HCT116 (cell line): ENCODE data around the gene KCNMB4. TPM values are rescaled to one million over a fixed set of nuclear protein-coding genes. Genes with fewer than 3 reads are reported as not detected.

Experiments
- ATAC-seq: fragments of 200-7000 bp; cut with Tn5 transposase; 2 replicates; pipeline ENCODE4 v1.9.1; 2020; ENCODE audit warnings: mild to moderate bottlenecking, moderate library complexity
- BruUV-seq: library from RNA; stranded (reverse); fragments of 400-500 nt; replicated peaks from 2 replicates; lab custom pipeline; 2021; lab: Mats Ljungman, UMichigan
- CTCF ChIA-PET: fragments of 300-600 bp; sonication (Branson Sonifier 250); formaldehyde crosslinking; loops from one replicate; lab custom pipeline; 2021; ENCODE audit warnings: antibody characterized with exemption; lab: Charles Lee
- POLR2A ChIA-PET: fragments of 300-600, 350-600 bp; sonication (Branson Sonifier 250); formaldehyde crosslinking; loops from one replicate; lab custom pipeline; 2021; ENCODE audit warnings: antibody characterized with exemption; lab: Charles Lee
- RAD21 ChIA-PET, 2 experiments: fragments of 300-600 bp; sonication (Branson Sonifier 250); formaldehyde crosslinking; loops; one replicate each; lab custom pipeline; 2023; ENCODE audit warnings: low total read pairs in 2 of 2; ENCODE audit not compliant: uncharacterized antibody in 2 of 2, unreplicated experiment in 2 of 2, low non-redundant PET in 1 of 2; lab: Charles Lee
- DNase-seq: peaks from one replicate; pipeline ENCODE4 v3.0.0-alpha.2; 2010; ENCODE audit warnings: low read depth, low spot score
- H2AFZ ChIP-seq: fragments of 200-600 bp; shearing (Covaris generic), sonication (generic); 2 replicates; pipeline ENCODE4 v1.6.1; 2017; ENCODE audit warnings: low read depth, mixed run types, mixed read lengths, antibody characterized with exemption, low read length; ENCODE audit not compliant: poor library complexity, severe bottlenecking
- H3K27ac ChIP-seq: 2 replicates; pipeline ENCODE4 v1.5.1; 2012; ENCODE audit warnings: low read depth, low read length
- H3K27me3 ChIP-seq: fragments of 200-600 bp; sonication (generic); 2 replicates; pipeline ENCODE4 v1.6.1; 2016; ENCODE audit warnings: mixed run types, low read length, mixed read lengths; ENCODE audit not compliant: insufficient read depth
- H3K36me3 ChIP-seq, 2 experiments: fragments of 200-500 bp in 1 of 2; fragments of 200-600 bp in 1 of 2; sonication (Bioruptor generic) in 1 of 2; sonication (generic) in 1 of 2; 2 replicates each; pipeline versions ENCODE4 v1.5.1 to v1.6.1; 2014 to 2016; ENCODE audit warnings: low read length in 2 of 2, inconsistent platforms in 1 of 2, mixed read lengths in 1 of 2, mixed run types in 1 of 2; ENCODE audit not compliant: insufficient read depth in 2 of 2, control insufficient read depth in 1 of 2
- H3K4me1 ChIP-seq, 2 experiments: fragments of 200-600 bp in 1 of 2; sonication (generic) in 1 of 2; 2 replicates each; pipeline versions ENCODE4 v1.5.1 to v1.6.1; 2012 to 2017; ENCODE audit warnings: low read length in 2 of 2, inconsistent platforms in 1 of 2, mild to moderate bottlenecking in 1 of 2, mixed read lengths in 1 of 2, mixed run types in 1 of 2, moderate library complexity in 1 of 2; ENCODE audit not compliant: insufficient read depth in 2 of 2, control insufficient read depth in 1 of 2
- H3K4me2 ChIP-seq: fragments of 200-600 bp; sonication (generic); 2 replicates; pipeline ENCODE4 v1.6.1; 2017; ENCODE audit warnings: mixed run types, low read length, mixed read lengths
- H3K4me3 ChIP-seq, 2 experiments: fragments of 200-600 bp in 1 of 2; sonication (generic) in 1 of 2; replicated peaks in 1 of 2; 2 replicates each; pipeline ENCODE4 v1.5.1; 2011 to 2016; ENCODE audit warnings: low read length in 2 of 2, control low read depth in 1 of 2, low read depth in 1 of 2, mild to moderate bottlenecking in 1 of 2, mixed read lengths in 1 of 2, mixed run types in 1 of 2
- H3K79me2 ChIP-seq: fragments of 200-600 bp; sonication (generic); 2 replicates; pipeline ENCODE4 v1.6.1; 2017; ENCODE audit warnings: mild to moderate bottlenecking, mixed run types, low read length, moderate library complexity, mixed read lengths; ENCODE audit not compliant: insufficient read depth
- H3K9ac ChIP-seq: fragments of 200-600 bp; sonication (generic); 2 replicates; pipeline ENCODE4 v1.6.1; 2016; ENCODE audit warnings: low read length, mixed read lengths
- H3K9me2 ChIP-seq: fragments of 200-600 bp; sonication (generic), shearing (Covaris generic); 2 replicates; pipeline ENCODE4 v1.6.1; 2017; ENCODE audit warnings: mixed run types, mild to moderate bottlenecking, moderate library complexity; ENCODE audit not compliant: insufficient read depth
- H3K9me3 ChIP-seq, 2 experiments: fragments of 200-500 bp in 1 of 2; fragments of 200-600 bp in 1 of 2; sonication (Bioruptor generic) in 1 of 2; sonication (generic) in 1 of 2; 2 replicates each; pipeline ENCODE4 v1.6.1; 2014 to 2017; ENCODE audit warnings: low read length in 2 of 2, mixed read lengths in 2 of 2, inconsistent platforms in 1 of 2, low read depth in 1 of 2, mild to moderate bottlenecking in 1 of 2, mixed run types in 1 of 2, moderate library complexity in 1 of 2; ENCODE audit not compliant: control insufficient read depth in 1 of 2, insufficient read depth in 1 of 2
- H4K20me1 ChIP-seq: fragments of 200-600 bp; sonication (generic), shearing (Covaris generic); 2 replicates; pipeline ENCODE4 v1.6.1; 2017; ENCODE audit warnings: mixed run types, mild to moderate bottlenecking, moderate library complexity; ENCODE audit not compliant: insufficient read depth
- CBX3 ChIP-seq: IDR thresholded peaks from 2 replicates; pipeline ENCODE4 v1.6.1; 2012; ENCODE audit warnings: low read depth
- EZH2phosphoT487 ChIP-seq: fragments of 200-600 bp; IDR thresholded peaks from 2 replicates; pipeline ENCODE4 v1.6.1; 2018; ENCODE audit warnings: antibody characterized with exemption, borderline replicate concordance
- FOSL1 ChIP-seq: IDR thresholded peaks from 2 replicates; pipeline ENCODE4 v1.6.1; 2012; ENCODE audit warnings: low read depth
- JUND ChIP-seq: IDR thresholded peaks from 2 replicates; pipeline ENCODE4 v1.6.1; 2012
- RAD21 ChIP-seq: IDR thresholded peaks from 2 replicates; pipeline ENCODE4 v1.6.1; 2012; ENCODE audit warnings: low read depth, mild to moderate bottlenecking
- SIN3A ChIP-seq: IDR thresholded peaks from 2 replicates; pipeline ENCODE4 v1.6.1; 2012; ENCODE audit warnings: low read depth
- SP1 ChIP-seq: IDR thresholded peaks from 2 replicates; pipeline ENCODE4 v1.6.1; 2012; ENCODE audit warnings: low read depth
- SRF ChIP-seq: IDR thresholded peaks from 2 replicates; pipeline ENCODE4 v1.6.1; 2012; ENCODE audit warnings: low read depth
- intact Hi-C: fragments of 100-400 bp; cut with micrococcal nuclease; formaldehyde crosslinking; loops from 2 replicates; pipeline ENCODE4 v1.10.0; 2022
- total RNA-seq: library from RNA; stranded (reverse); gene quantifications from one replicate; pipeline ENCODE4 v1.2.1, GENCODE V29; 2021; ENCODE audit not compliant: unreplicated experiment
- TF ChIP-seq, protein P1 (sequence below): IDR thresholded peaks from 2 replicates; pipeline ENCODE4 v1.6.1; 2012; ENCODE audit warnings: low read depth
- TF ChIP-seq, protein P2 (sequence below), 3 experiments: fragments of 200-600 bp in 1 of 3; sonication (generic) in 1 of 3; IDR thresholded peaks in 2 of 3; conservative IDR thresholded peaks in 1 of 3; 2 replicates each; pipeline ENCODE4 v1.5.1; 2012 to 2017; ENCODE audit warnings: low read depth in 2 of 3, low read length in 2 of 3, antibody characterized with exemption in 1 of 3, borderline replicate concordance in 1 of 3, control low read depth in 1 of 3, mild to moderate bottlenecking in 1 of 3, mixed read lengths in 1 of 3, mixed run types in 1 of 3, moderate library complexity in 1 of 3; ENCODE audit not compliant: insufficient read depth in 1 of 3
- TF ChIP-seq, protein P3 (sequence below): IDR thresholded peaks from 2 replicates; pipeline ENCODE4 v1.6.1; 2012

KCNMB4 gene
- total RNA-seq, 1 experiment from 2014 or later: 5.0 TPM

DNA sequence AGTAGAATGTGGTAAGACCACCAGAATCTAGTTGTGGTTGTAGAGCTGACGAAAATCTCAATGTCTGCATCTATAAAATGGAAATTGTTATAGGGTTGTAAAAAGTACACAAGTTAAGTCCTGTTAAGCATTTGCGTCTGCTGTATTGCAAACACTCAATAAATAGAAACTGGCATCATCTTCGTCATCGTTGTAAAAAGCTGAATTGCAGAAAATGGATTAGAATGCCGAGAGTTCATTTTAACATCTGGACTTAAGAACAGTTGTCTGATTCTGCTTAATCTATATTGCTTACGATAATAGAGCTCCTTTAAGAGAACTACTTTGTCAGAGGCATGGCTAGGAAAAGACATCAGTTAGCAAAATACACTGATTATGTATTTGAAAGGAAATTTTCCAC is 33.2 kb downstream of the KCNMB4 start:
- Histone ChIP-seq H3K4me3 (no peak overlapping the region), H3K9me2 (no peaks in the 10 kb centered on the region), H3K4me2 (no peak overlapping the region), H3K27ac (no peak overlapping the region), H3K9ac (no peak overlapping the region), H3K79me2 (no peaks in the 10 kb centered on the region), H3K4me1 (peaks cover 0 to under 1% of the 10 kb centered on the region in 2 experiments; a peak in 1 of 4 replicates), H3K9me3 (no peaks in the 10 kb centered on the region), H3K36me3 (no peaks in the 10 kb centered on the region), H4K20me1 (no peaks in the 10 kb centered on the region), H2AFZ (no peak overlapping the region), H3K27me3 (no peaks in the 10 kb centered on the region)
- ChIA-PET POLR2A (no interaction called here), CTCF (no interaction called here), RAD21 (interaction anchor here in 1 of 2 experiments (0.6 kb wide), 1 partner anchor 107 kb away, joined by 10 read pairs; no protein-coding TSS in a partner anchor)
- BruUV-seq: no TSS peak
- DNase-seq: no peak
- ATAC-seq: no peak
- TF ChIP-seq CBX3 (no peak), RAD21 (no peak), SRF (no peak)
- intact Hi-C loops: no loop called here

DNA sequence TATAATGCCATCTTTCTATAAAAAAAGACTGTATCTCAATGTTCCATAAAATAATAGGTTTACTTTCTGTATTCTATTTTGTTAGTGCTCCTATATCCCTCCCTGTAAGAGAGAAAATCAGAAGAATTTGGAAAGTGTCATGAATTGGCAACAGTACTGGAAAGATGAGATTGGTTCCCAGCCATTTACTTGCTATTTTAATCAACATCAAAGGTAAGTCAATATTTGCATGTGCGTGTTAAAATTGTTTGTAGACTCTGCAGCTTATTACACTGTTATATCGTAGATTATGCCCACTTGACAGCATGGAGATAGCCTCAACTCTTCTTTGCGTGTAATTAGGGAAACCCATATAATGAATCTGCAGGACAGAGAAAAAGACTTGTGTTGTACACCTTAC is 34.0 kb downstream of the KCNMB4 start:
- no TSS peak for BruUV-seq
- ChIA-PET CTCF (no interaction called here), RAD21 (no interaction called here), POLR2A (no interaction called here)
- TF ChIP-seq, protein P1, sequence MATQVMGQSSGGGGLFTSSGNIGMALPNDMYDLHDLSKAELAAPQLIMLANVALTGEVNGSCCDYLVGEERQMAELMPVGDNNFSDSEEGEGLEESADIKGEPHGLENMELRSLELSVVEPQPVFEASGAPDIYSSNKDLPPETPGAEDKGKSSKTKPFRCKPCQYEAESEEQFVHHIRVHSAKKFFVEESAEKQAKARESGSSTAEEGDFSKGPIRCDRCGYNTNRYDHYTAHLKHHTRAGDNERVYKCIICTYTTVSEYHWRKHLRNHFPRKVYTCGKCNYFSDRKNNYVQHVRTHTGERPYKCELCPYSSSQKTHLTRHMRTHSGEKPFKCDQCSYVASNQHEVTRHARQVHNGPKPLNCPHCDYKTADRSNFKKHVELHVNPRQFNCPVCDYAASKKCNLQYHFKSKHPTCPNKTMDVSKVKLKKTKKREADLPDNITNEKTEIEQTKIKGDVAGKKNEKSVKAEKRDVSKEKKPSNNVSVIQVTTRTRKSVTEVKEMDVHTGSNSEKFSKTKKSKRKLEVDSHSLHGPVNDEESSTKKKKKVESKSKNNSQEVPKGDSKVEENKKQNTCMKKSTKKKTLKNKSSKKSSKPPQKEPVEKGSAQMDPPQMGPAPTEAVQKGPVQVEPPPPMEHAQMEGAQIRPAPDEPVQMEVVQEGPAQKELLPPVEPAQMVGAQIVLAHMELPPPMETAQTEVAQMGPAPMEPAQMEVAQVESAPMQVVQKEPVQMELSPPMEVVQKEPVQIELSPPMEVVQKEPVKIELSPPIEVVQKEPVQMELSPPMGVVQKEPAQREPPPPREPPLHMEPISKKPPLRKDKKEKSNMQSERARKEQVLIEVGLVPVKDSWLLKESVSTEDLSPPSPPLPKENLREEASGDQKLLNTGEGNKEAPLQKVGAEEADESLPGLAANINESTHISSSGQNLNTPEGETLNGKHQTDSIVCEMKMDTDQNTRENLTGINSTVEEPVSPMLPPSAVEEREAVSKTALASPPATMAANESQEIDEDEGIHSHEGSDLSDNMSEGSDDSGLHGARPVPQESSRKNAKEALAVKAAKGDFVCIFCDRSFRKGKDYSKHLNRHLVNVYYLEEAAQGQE: no peak
- TF ChIP-seq SP1 (no peak), EZH2phosphoT487 (no peak), SIN3A (no peak), JUND (no peak), FOSL1 (no peak)
- TF ChIP-seq, protein P2, sequence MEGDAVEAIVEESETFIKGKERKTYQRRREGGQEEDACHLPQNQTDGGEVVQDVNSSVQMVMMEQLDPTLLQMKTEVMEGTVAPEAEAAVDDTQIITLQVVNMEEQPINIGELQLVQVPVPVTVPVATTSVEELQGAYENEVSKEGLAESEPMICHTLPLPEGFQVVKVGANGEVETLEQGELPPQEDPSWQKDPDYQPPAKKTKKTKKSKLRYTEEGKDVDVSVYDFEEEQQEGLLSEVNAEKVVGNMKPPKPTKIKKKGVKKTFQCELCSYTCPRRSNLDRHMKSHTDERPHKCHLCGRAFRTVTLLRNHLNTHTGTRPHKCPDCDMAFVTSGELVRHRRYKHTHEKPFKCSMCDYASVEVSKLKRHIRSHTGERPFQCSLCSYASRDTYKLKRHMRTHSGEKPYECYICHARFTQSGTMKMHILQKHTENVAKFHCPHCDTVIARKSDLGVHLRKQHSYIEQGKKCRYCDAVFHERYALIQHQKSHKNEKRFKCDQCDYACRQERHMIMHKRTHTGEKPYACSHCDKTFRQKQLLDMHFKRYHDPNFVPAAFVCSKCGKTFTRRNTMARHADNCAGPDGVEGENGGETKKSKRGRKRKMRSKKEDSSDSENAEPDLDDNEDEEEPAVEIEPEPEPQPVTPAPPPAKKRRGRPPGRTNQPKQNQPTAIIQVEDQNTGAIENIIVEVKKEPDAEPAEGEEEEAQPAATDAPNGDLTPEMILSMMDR (IDR thresholded peaks at IDR 0.05 in 2 of 3, conservative IDR thresholded peaks at IDR 0.05 in 1 of 3; ENCODE audit: borderline replicate concordance in 1 of 3, insufficient read depth in 1 of 3, low read depth in 2 of 3, low read length in 2 of 3): no peak
- TF ChIP-seq, protein P3, sequence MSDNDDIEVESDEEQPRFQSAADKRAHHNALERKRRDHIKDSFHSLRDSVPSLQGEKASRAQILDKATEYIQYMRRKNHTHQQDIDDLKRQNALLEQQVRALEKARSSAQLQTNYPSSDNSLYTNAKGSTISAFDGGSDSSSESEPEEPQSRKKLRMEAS: no peak
- H3K36me3 ChIP-seq: no peaks in the 10 kb centered on the region
- H4K20me1 ChIP-seq: no peaks in the 10 kb centered on the region
- H3K4me3 ChIP-seq: no peak overlapping the region
- intact Hi-C loops: no loop called here
- H3K9ac ChIP-seq: no peak overlapping the region
- no peaks in the 10 kb centered on the region for H3K79me2 ChIP-seq
- no peak overlapping the region for H3K4me2 ChIP-seq
- ATAC-seq: no peak
- H3K27me3 ChIP-seq: no peaks in the 10 kb centered on the region
- DNase-seq: no peak
- no peaks in the 10 kb centered on the region for H3K9me3 ChIP-seq
- H3K27ac ChIP-seq: no peak overlapping the region
- no peaks in the 10 kb centered on the region for H3K9me2 ChIP-seq
- no peaks in the 10 kb centered on the region for H3K4me1 ChIP-seq
- H2AFZ ChIP-seq: no peak overlapping the region
